ENCODE results near the gene SNX21. TPM values are rescaled to one million over a fixed set of nuclear protein-coding genes. Genes with fewer than 3 reads are reported as not detected.

The SNX21 gene
- total RNA-seq, 2 experiments from 2014 or later = 0.96 to 1.1 TPM

DNA sequence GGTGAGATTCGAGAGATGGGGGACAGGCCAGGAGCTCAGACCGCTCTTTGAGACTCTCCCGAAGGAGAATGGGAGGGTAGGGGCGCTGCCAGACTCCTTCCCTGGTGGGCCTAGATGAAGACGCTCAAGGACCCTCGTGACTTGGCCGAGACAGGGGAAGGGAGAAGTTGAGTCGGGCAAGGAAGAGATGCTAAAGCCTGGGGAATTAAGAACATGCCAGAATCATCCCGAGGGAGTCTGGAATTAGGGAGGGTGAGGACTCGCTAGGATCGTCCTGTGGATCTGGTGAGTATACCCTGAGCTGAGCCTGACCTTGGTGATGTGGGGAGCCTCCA, 20.6 kb upstream of the SNX21 start:
- H3K4me3 Mint-ChIP-seq = peak overlapping the region; percentile 99
- peak overlapping the region; percentile 88 for H3K27ac Mint-ChIP-seq
- peaks cover 33% of the 10 kb centered on the region for H3K4me1 Mint-ChIP-seq
- no peak for ATAC-seq
- no peak for DNase-seq
- H3K36me3 Mint-ChIP-seq = peaks cover 58% of the 10 kb centered on the region
- H3K27me3 Mint-ChIP-seq = no peaks in the 10 kb centered on the region
- H3K9me3 Mint-ChIP-seq (ENCODE audit: low read depth) = no peaks in the 10 kb centered on the region
- CTCF ChIA-PET = interaction anchor here (1.1 to 5.4 kb wide), 10 partner anchors 11 to 158 kb away, joined by 3 to 30 read pairs (median 4); partner anchors contain the start of gene PCIF1

DNA sequence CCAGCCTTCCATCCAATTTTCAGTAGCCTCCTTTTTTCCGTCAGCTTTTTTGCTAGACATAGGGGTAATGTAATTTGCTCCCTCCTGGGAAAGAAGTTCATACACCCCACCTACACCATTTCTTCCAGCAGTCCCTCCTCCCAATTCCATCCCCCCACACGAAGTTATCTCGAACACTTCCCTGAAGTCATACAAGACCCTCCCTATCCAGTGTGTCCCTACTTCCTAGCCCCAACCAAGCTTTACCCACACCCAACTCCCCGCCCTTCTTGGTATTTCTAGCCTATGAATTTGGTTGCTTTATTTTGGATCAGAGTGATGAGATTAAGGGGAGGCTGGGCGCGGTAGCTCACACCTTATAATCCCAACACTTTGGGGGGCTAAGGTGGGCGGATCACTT, 20.1 kb upstream of the SNX21 start:
- CTCF ChIA-PET = interaction anchor here (1.1 to 5.4 kb wide), 10 partner anchors 10 to 158 kb away, joined by 3 to 30 read pairs (median 4); partner anchors contain the start of gene PCIF1

DNA sequence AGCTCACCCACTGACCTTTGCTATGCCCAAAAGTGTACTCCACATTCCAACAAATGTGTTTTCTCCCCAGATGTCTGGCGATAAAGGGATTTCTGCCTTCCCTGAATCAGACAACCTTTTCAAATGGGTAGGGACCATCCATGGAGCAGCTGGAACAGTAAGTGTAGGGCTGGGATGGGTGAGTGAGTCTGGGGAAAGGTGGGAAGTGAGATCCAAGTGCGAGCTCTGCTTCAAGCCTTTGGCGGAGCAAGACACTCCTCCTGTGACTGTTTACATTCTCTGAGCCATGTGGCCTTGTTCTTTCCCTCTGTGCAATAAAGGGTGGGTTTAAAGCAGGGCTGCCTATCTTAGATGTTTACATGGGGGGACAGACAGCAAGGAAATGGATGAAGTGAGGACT, 19.3 kb upstream of the SNX21 start:
- ATAC-seq (no peak), DNase-seq (no peak)
- Mint-ChIP-seq H3K27ac (no peak overlapping the region), H3K27me3 (no peaks in the 10 kb centered on the region), H3K4me1 (peaks cover 33% of the 10 kb centered on the region), H3K36me3 (peaks cover 54% of the 10 kb centered on the region), H3K9me3 (ENCODE audit: low read depth) (no peaks in the 10 kb centered on the region), H3K4me3 (no peak overlapping the region)
- CTCF ChIA-PET = interaction anchor here (1.1 to 5.4 kb wide), 4 partner anchors 10 to 149 kb away, joined by 3 to 30 read pairs (median 4); no protein-coding TSS in a partner anchor

More for the DNA sequence above, 20.1 kb upstream of the SNX21 start:
- Mint-ChIP-seq H3K27ac (peak overlapping the region; percentile 88), H3K36me3 (peaks cover 56% of the 10 kb centered on the region), H3K4me1 (peaks cover 33% of the 10 kb centered on the region), H3K27me3 (no peaks in the 10 kb centered on the region), H3K9me3 (ENCODE audit: low read depth) (no peaks in the 10 kb centered on the region), H3K4me3 (peak overlapping the region; percentile 99)
- DNase-seq (no peak), ATAC-seq (no peak)

DNA sequence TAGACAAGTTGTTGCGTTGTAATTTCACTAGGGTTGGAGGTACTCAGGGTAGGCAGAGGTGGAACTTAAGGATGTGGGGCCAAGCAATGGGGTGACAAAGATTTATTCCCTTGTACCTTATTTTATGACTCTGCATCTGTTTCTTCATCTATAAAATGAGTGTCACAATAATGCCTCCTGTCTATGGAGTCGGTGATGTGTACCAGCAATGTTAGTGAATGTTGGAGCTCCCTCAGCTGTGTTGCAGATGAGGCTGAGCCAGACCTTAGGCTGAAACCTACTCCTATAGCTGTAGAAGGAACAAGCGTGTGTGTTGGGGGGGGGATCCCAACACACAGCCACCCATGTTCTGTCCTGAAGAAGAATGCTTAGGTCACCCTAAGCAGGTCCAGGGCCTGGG, 16.6 kb upstream of the SNX21 start:
- H3K27ac Mint-ChIP-seq = no peak overlapping the region

DNA sequence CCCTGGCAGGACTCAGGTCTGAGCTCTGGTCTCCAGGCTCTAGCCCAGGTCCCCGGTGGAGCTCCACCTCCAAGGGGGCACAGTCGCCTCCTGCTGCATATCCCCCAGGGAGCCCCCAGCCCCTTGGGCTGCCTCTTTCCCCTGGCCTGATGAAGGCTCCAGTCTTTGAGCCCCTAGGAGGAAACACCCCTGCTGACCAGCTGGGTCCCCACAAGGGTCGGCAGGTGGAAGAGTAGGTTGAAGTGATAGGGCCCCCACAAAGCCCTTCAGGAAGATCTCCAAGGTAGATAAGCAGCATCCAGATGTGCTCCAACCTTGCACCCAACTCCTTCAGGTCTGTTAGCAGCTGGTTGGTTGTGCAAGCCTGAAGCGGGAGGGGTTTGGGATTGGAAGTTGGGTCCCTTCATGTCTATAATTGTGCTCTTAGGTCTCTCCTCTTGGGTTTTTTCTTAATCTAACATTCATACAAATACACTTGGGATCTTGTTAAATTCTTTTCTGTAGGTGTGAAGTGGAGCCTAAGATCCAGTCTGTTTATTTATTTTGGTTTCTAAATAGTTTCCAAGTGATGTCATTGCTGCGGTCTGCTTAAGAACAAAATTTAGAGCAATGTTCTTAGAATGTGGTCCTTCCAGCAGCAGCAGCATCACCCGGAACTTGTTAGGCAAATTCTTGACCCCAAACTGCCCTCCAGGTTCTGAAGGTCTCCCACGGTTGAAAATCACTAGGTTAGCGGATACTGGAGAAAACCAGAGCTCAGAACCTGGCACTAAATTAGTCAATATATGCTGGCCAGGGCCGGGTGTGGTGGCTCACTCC, 16.0 kb upstream of the SNX21 start:
- Mint-ChIP-seq H3K4me3 (no peak overlapping the region), H3K36me3 (peaks cover 35% of the 10 kb centered on the region), H3K4me1 (peaks cover 26% of the 10 kb centered on the region), H3K27ac (no peak overlapping the region), H3K27me3 (peaks cover 10% of the 10 kb centered on the region), H3K9me3 (ENCODE audit: low read depth) (no peaks in the 10 kb centered on the region)
- CTCF ChIA-PET = interaction anchor here (5.4 kb wide), 1 partner anchor 18 kb away, joined by 30 read pairs; no protein-coding TSS in a partner anchor
- ATAC-seq (no peak), DNase-seq (no peak)

More for the DNA sequence above, 16.6 kb upstream of the SNX21 start:
- Mint-ChIP-seq H3K36me3 (peaks cover 35% of the 10 kb centered on the region), H3K27me3 (peaks cover 5% of the 10 kb centered on the region), H3K4me3 (no peak overlapping the region), H3K4me1 (peaks cover 30% of the 10 kb centered on the region), H3K9me3 (ENCODE audit: low read depth) (no peaks in the 10 kb centered on the region)
- CTCF ChIA-PET = interaction anchor here (5.4 kb wide), 1 partner anchor 17 kb away, joined by 30 read pairs; no protein-coding TSS in a partner anchor
- no peak for ATAC-seq
- no peak for DNase-seq

DNA sequence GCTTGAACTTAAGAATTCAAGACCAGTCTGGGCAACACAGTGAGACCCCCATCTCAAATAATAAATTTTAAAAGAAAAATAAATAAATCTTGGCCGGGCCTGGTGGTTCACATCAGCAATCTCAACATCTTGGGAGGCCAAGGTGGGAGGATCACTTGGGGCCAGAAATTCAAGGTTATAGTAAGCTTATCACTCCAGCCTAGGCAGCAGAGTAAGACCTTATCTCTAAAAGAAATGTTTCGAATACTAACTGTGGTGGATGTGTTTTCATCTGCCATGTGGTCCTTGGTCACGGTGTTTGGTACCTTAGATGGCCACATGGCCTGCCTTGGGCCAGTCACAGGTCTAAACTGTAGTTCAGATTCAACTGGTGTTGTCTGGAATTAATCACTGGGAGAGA, 15.4 kb upstream of the SNX21 start:
- DNase-seq (no peak), ATAC-seq (no peak)
- Mint-ChIP-seq H3K4me3 (no peak overlapping the region), H3K27ac (no peak overlapping the region), H3K36me3 (peaks cover 29% of the 10 kb centered on the region), H3K9me3 (ENCODE audit: low read depth) (no peaks in the 10 kb centered on the region), H3K4me1 (peaks cover 26% of the 10 kb centered on the region), H3K27me3 (peaks cover 17% of the 10 kb centered on the region)
- CTCF ChIA-PET = interaction anchor here (1.7 kb wide), 1 partner anchor 169 kb away, joined by 5 read pairs; no protein-coding TSS in a partner anchor

DNA sequence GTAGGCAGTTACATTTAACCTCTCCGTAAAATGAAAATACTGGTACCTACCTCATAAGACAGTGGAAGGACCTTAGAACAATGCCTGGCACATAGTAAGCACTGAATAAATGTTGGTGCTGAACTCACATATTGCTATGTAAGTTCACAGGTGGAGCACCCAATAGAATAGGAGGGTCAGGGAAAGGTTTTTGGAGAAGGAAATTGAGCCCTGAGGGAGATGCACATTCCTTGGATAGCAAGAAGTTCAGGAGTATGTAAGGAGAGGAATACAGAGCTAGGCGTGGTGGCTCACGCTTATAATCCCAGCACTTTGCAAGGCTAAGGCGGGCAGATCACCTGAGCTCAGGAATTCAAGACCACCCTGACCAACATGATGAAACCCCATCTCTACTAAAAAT, 14.1 kb upstream of the SNX21 start:
- Mint-ChIP-seq H3K4me3 (no peak overlapping the region), H3K27me3 (peaks cover 27% of the 10 kb centered on the region), H3K9me3 (ENCODE audit: low read depth) (no peaks in the 10 kb centered on the region), H3K36me3 (peaks cover 20% of the 10 kb centered on the region), H3K27ac (no peak overlapping the region), H3K4me1 (peaks cover 26% of the 10 kb centered on the region)
- DNase-seq = no peak
- ATAC-seq = no peak
- CTCF ChIA-PET = interaction anchor here (1.7 kb wide), 1 partner anchor 167 kb away, joined by 5 read pairs; no protein-coding TSS in a partner anchor

DNA sequence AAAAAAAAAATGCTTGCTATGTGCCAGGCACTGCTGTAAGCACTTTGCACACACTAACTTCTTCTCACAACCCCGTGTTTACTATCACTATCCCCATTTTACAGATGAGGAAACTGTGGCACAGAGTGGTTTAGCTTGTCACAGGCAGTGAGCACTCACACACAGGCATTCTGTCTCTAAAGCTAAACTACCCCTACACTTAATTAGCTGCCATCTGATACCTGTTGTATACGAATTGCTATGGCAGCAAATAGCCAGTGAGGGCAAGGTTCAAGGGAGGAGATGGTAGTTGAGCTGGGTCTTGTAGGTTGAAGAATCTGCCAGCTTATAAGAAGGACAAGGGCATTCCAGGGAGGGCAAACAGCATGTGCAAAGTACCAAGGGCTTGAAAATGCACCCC, 11.7 kb upstream of the SNX21 start:
- no peak for ATAC-seq
- Mint-ChIP-seq H3K27me3 (peaks cover 31% of the 10 kb centered on the region), H3K4me3 (no peak overlapping the region), H3K9me3 (ENCODE audit: low read depth) (no peaks in the 10 kb centered on the region), H3K36me3 (peaks cover 4% of the 10 kb centered on the region), H3K4me1 (peaks cover 16% of the 10 kb centered on the region), H3K27ac (no peak overlapping the region)
- no peak for DNase-seq
- CTCF ChIA-PET = interaction anchor here (1.1 to 1.6 kb wide), 4 partner anchors 23 to 149 kb away, joined by 3 to 6 read pairs (median 3); partner anchors contain the start of genes CTSA and NEURL2

DNA sequence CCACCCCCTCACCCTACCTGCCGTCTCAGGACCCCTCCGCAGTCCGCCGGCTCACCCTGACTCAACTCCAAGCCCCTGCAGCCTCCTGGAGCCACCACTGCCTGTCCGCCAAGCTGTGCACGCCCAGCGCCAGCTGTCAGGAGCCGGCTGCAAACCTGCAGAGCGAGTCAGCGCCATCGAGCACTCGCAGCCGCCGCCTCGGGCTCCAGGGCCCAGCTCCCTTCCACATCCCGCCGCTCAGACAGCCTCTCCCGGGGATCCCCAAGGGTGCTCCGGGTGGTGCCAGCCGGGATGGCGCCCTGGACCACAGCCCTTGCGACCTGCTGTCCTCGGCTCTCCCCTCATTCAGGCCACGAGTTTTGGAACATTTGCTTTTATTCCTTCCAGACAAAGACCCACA, 10.7 kb upstream of the SNX21 start:
- CTCF ChIA-PET = interaction anchor here (1.2 to 1.8 kb wide), 4 partner anchors 24 to 148 kb away, joined by 3 to 8 read pairs (median 4); partner anchors contain the start of genes CTSA and NEURL2
- Mint-ChIP-seq H3K4me3 (no peak overlapping the region), H3K27ac (no peak overlapping the region), H3K4me1 (peaks cover 13% of the 10 kb centered on the region), H3K9me3 (ENCODE audit: low read depth) (no peaks in the 10 kb centered on the region), H3K27me3 (peaks cover 31% of the 10 kb centered on the region), H3K36me3 (no peaks in the 10 kb centered on the region)
- ATAC-seq (no peak), DNase-seq (no peak)

DNA sequence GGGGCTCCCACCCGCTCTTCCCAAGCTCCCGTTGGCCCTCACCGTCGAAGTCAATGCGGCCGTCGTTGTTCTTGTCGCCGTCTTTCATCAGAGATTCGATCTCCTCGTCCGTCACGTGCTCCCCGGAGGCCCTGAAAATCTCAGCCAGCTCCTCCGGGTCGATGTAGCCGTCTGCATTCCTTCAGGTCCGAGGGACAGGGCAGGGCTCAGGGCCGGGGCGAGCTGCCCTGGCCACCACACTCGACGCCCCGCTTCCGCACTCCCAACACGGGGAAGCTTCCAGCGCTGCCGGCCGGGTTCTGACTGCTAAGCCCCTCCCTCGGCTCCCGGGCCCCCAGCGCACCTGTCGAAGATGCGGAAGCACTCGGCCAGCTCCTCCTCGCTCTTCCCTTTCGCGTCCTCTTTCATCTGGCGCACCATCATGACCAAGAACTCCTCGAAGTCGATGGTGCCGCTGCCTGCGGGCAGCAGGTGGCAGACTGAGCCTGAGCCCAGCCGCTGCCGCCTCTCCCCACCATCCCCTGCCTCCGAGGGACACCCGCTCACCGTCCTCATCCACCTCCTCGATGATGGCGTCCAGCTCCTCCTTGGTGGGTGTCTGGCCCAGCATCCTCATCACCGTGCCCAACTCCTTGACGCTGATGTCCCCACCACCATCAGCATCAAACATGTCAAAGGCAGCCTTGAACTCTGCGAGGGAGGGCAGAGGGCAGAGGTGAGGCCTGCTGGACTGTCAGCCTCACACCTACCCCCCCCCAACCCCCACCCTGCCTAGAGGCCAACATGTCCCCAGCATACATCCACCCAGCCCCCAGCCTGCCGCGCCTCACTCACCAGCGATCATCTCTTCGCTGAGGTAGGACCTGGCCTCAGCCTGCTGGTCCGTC, 9.4 kb upstream of the SNX21 start:
- Mint-ChIP-seq H3K4me1 (peaks cover 13% of the 10 kb centered on the region), H3K36me3 (no peaks in the 10 kb centered on the region), H3K9me3 (ENCODE audit: low read depth) (no peaks in the 10 kb centered on the region), H3K4me3 (peak overlapping the region; percentile 59), H3K27ac (no peak overlapping the region), H3K27me3 (peaks cover 31% of the 10 kb centered on the region)
- DNase-seq = peak; percentile 65
- ATAC-seq = peak; percentile 81
- CTCF ChIA-PET = interaction anchor here (0.6 to 2.1 kb wide), 16 partner anchors 10 to 189 kb away, joined by 3 to 11 read pairs (median 4); partner anchors contain the start of genes SNX21 and UBE2C

DNA sequence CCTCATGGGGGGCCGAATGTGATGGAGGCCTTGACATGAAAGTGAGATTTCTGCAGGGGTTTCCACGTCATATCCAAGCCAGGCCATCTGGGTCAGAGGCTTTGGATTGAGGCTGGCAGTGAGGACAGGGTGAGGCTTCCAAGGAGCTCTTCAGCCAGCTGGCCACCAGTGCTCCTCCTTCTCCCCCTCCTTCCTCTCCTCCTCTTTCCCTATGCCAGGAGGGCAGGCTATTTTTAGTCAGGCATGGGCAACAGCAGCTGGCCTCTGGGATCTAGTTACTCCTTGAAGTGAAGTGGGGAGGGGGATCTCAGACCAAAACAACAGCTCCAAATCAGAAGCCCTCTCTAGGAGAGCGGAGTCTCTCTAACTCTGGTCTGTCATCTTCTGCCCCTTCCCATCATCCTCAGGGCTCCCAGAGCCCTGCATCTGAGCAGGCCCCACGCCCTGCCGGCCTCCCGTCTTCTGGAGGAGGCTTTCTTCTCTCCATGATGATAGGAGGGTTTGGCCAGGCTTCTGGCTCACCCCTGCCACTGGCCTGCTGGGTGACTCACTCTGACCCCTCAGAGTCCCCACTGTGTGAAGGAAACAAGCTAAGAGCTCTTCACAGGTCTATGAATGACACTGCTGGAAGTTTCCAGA, 7.1 kb upstream of the SNX21 start:
- Mint-ChIP-seq H3K27me3 (peaks cover 34% of the 10 kb centered on the region), H3K4me1 (peaks cover 13% of the 10 kb centered on the region), H3K27ac (no peak overlapping the region), H3K4me3 (no peak overlapping the region), H3K9me3 (ENCODE audit: low read depth) (no peaks in the 10 kb centered on the region), H3K36me3 (no peaks in the 10 kb centered on the region)
- ATAC-seq (no peak), DNase-seq (no peak)
- CTCF ChIA-PET = interaction anchor here (0.7 to 2.1 kb wide), 4 partner anchors 16 to 143 kb away, joined by 3 to 6 read pairs (median 3); partner anchors contain the start of genes CTSA and NEURL2

DNA sequence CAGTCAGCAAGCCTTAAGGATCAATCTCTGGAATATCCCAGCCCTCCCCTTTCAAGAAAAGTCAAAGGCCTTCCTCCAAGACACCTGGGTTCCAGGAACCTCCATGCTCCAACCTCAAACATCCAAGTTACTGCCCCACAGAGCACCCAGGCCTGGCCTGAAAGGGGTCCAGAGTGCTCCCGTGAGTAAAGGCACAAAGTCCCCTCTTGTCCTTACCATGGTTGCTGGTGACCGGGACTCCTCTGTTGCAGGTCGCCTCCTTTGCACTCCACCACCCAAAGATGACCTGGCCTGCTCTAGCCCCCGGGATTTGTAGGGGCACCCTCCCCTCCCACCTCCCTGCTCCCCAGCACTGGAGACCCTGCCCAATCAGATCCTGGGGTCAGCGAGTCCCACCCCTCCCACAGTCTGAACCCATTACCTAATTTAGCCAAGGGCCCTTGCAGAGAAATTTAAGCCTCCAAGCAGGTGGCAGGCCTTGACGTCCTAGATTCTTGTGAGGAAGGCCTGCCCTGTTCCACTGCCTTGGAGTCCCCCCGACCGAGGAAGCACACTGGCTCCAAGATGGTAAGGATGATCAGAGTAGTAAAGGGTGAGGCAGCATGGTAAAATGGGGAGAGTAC, 6.5 kb upstream of the SNX21 start, which contains the start of gene TNNC2:
TSS of gene TNNC2 (minus strand) at position 283 of the 623 bp plus-strand sequence. CDS start at position 219, 64 bp downstream.
- Mint-ChIP-seq H3K27me3 (peaks cover 29% of the 10 kb centered on the region), H3K36me3 (no peaks in the 10 kb centered on the region), H3K4me3 (no peak within 1 kb of the TSS), H3K9me3 (ENCODE audit: low read depth) (no peaks in the 10 kb centered on the region), H3K27ac (no peak within 1 kb of the TSS), H3K4me1 (peaks cover 13% of the 10 kb centered on the region)
- CTCF ChIA-PET = interaction anchor here (1.1 to 2.1 kb wide), 2 partner anchors 28 to 62 kb away, joined by 3 to 6 read pairs; no protein-coding TSS in a partner anchor
- DNase-seq (no peak), ATAC-seq (no peak)
